ENCODE results near the gene PPIF. TPM values are rescaled to one million over a fixed set of nuclear protein-coding genes. Genes with fewer than 3 reads are reported as not detected.

PPIF gene
- total RNA-seq, 1 experiment from 2014 or later = 59.0 TPM

DNA sequence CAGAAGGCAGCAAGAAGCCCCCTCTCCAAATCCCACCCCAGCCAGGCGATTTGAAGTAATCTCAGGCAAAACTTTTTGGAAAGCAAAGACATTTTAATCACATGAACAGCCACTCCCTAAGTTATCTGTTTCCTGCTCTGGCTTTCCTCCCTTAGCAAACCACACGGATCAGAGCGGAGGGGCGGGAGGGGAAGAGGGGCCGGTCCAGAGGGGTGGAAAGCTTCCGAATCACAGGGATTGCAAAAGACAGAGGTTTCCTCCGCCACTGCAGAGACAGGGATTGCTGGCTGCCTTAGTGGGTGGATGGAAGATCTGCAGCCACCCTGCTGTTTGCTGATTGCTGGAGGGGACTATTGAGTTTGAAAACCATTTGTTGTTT, 57.0 kb downstream of the PPIF start:
- ChIA-PET POLR2A (no interaction called here), CTCF (interaction anchor here (0.9 kb wide), 1 partner anchor 84 kb away, joined by 3 read pairs; no protein-coding TSS in a partner anchor)
- Histone ChIP-seq H3K4me3 (ENCODE audit: low read depth in 2 of 2, low read length in 2 of 2) (no peak overlapping the region), H3K9me3 (ENCODE audit: control insufficient read depth, insufficient read depth, low read depth, low read length) (no peaks in the 10 kb centered on the region), H3K36me3 (ENCODE audit: control insufficient read depth, insufficient read depth, low read length) (no peaks in the 10 kb centered on the region), H3K27ac (ENCODE audit: low read length) (no peak overlapping the region), H3K27me3 (ENCODE audit: control insufficient read depth, insufficient read depth, low read length) (no peaks in the 10 kb centered on the region), H3K4me1 (ENCODE audit: control insufficient read depth, insufficient read depth, low read length) (peaks cover 7% of the 10 kb centered on the region)
- ATAC-seq = no peak
- intact Hi-C loops (cut with micrococcal nuclease; ENCODE audit: unreplicated experiment) = no loop called here
- in situ Hi-C loops (cut with HindIII; ENCODE audit: low pct_unique_long_range_greater_than_20kb, low sequenced_read_pairs) = no loop called here
- BruUV-seq (replicated peaks) = no TSS peak
- DNase-seq (ENCODE audit: low read depth, low spot score) = no peak
- TF ChIP-seq, protein P1, sequence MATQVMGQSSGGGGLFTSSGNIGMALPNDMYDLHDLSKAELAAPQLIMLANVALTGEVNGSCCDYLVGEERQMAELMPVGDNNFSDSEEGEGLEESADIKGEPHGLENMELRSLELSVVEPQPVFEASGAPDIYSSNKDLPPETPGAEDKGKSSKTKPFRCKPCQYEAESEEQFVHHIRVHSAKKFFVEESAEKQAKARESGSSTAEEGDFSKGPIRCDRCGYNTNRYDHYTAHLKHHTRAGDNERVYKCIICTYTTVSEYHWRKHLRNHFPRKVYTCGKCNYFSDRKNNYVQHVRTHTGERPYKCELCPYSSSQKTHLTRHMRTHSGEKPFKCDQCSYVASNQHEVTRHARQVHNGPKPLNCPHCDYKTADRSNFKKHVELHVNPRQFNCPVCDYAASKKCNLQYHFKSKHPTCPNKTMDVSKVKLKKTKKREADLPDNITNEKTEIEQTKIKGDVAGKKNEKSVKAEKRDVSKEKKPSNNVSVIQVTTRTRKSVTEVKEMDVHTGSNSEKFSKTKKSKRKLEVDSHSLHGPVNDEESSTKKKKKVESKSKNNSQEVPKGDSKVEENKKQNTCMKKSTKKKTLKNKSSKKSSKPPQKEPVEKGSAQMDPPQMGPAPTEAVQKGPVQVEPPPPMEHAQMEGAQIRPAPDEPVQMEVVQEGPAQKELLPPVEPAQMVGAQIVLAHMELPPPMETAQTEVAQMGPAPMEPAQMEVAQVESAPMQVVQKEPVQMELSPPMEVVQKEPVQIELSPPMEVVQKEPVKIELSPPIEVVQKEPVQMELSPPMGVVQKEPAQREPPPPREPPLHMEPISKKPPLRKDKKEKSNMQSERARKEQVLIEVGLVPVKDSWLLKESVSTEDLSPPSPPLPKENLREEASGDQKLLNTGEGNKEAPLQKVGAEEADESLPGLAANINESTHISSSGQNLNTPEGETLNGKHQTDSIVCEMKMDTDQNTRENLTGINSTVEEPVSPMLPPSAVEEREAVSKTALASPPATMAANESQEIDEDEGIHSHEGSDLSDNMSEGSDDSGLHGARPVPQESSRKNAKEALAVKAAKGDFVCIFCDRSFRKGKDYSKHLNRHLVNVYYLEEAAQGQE (IDR thresholded peaks at IDR 0.05; ENCODE audit: insufficient read depth in 1 of 2, low read depth in 2 of 2, low read length in 1 of 2) = no peak
- TF ChIP-seq, protein P2, sequence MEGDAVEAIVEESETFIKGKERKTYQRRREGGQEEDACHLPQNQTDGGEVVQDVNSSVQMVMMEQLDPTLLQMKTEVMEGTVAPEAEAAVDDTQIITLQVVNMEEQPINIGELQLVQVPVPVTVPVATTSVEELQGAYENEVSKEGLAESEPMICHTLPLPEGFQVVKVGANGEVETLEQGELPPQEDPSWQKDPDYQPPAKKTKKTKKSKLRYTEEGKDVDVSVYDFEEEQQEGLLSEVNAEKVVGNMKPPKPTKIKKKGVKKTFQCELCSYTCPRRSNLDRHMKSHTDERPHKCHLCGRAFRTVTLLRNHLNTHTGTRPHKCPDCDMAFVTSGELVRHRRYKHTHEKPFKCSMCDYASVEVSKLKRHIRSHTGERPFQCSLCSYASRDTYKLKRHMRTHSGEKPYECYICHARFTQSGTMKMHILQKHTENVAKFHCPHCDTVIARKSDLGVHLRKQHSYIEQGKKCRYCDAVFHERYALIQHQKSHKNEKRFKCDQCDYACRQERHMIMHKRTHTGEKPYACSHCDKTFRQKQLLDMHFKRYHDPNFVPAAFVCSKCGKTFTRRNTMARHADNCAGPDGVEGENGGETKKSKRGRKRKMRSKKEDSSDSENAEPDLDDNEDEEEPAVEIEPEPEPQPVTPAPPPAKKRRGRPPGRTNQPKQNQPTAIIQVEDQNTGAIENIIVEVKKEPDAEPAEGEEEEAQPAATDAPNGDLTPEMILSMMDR (IDR thresholded peaks at IDR 0.05) = no peak
- no peak for TF ChIP-seq POLR2AphosphoS5 (IDR thresholded peaks at IDR 0.05; ENCODE audit: low read depth, low read length)
- no peak for TF ChIP-seq SIN3A (IDR thresholded peaks at IDR 0.05; ENCODE audit: borderline replicate concordance, insufficient read depth, low read depth, low read length)
- no peak for TF ChIP-seq TCF7L2 (IDR thresholded peaks at IDR 0.05; ENCODE audit: low read depth, low read length)

DNA sequence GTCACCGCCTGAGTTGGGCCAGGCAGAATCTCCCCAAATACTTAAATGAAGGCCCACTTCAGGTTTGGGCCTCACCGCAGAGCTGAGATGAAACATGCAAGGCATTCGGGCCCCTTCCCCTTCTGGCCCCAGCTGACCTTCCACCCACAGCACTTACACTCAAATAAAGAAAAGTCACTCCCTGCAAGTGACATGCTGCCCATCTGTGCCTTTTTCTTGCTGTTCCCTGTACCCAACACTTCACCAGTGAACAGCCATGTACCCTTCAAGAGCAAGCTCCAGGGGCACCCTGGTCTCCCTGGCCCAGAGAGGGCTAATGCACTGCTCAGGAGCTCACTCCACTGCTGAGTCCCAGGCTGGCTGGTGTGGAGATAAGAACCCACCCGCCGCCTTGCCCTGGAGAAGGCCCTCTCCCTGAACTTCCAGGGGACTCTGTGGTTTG, 57.4 kb downstream of the PPIF start:
- no peak overlapping the region for H3K27ac ChIP-seq (ENCODE audit: low read length)
- no peak overlapping the region for H3K4me3 ChIP-seq (ENCODE audit: low read depth in 2 of 2, low read length in 2 of 2)
- ATAC-seq (no peak), DNase-seq (ENCODE audit: low read depth, low spot score) (no peak)
- CTCF ChIA-PET = interaction anchor here (0.9 kb wide), 1 partner anchor 83 kb away, joined by 3 read pairs; no protein-coding TSS in a partner anchor
- H3K27me3 ChIP-seq (ENCODE audit: control insufficient read depth, insufficient read depth, low read length) = no peaks in the 10 kb centered on the region
- in situ Hi-C loops (cut with HindIII; ENCODE audit: low pct_unique_long_range_greater_than_20kb, low sequenced_read_pairs) (no loop called here), intact Hi-C loops (cut with micrococcal nuclease; ENCODE audit: unreplicated experiment) (no loop called here)
- H3K4me1 ChIP-seq (ENCODE audit: control insufficient read depth, insufficient read depth, low read length) = peaks cover 6% of the 10 kb centered on the region; the same call in 1 of the 2 replicates
- no TSS peak for BruUV-seq (replicated peaks)
- POLR2A ChIA-PET = no interaction called here
- H3K36me3 ChIP-seq (ENCODE audit: control insufficient read depth, insufficient read depth, low read length) = no peaks in the 10 kb centered on the region
- no peaks in the 10 kb centered on the region for H3K9me3 ChIP-seq (ENCODE audit: control insufficient read depth, insufficient read depth, low read depth, low read length)
- TF ChIP-seq TCF7L2 (IDR thresholded peaks at IDR 0.05; ENCODE audit: low read depth, low read length) = no peak
- TF ChIP-seq, protein P2 (IDR thresholded peaks at IDR 0.05) = no peak
- TF ChIP-seq POLR2AphosphoS5 (IDR thresholded peaks at IDR 0.05; ENCODE audit: low read depth, low read length) = no peak
- no peak for TF ChIP-seq SIN3A (IDR thresholded peaks at IDR 0.05; ENCODE audit: borderline replicate concordance, insufficient read depth, low read depth, low read length)
- TF ChIP-seq, protein P1 (IDR thresholded peaks at IDR 0.05; ENCODE audit: insufficient read depth in 1 of 2, low read depth in 2 of 2, low read length in 1 of 2) = no peak

All from Panc1 (cell line).